GM10248 (cell line): ENCODE data around the gene SUFU.
"Not testable (repeated sequence)": the region's sequence is repeated elsewhere in the genome, so short reads cannot be mapped to it uniquely, and the experiment has no call there.

ENCODE experiments used
- CTCF ChIA-PET: fragments of 300-600 bp; sonication (Branson Sonifier 250); formaldehyde crosslinking; extraction: SDS; loops from one replicate; lab custom pipeline; 2021; ENCODE audit warnings: antibody characterized with exemption; lab: Yijun Ruan, JAX
- POLR2A ChIA-PET: fragments of 350-650 bp; sonication (Branson Sonifier 250); formaldehyde crosslinking; extraction: SDS; loops from one replicate; lab custom pipeline; 2020; ENCODE audit warnings: antibody characterized with exemption; lab: Yijun Ruan, JAX
- DNase-seq: peaks from one replicate; pipeline ENCODE4 v3.0.0; 2012; ENCODE audit errors: extremely low spot score
- CTCF ChIP-seq: IDR thresholded peaks from 2 replicates; pipeline ENCODE4 v1.5.1; 2012; ENCODE audit warnings: mild to moderate bottlenecking, low read depth; ENCODE audit errors: extremely low read depth, missing control alignments, control extremely low read depth

Gene SUFU

GRCh38 chr10:102492983-102493382, 10.8 kb upstream of the SUFU start:
- POLR2A ChIA-PET, result no interaction called here
- no peak for TF ChIP-seq CTCF

GRCh38 chr10:102493771-102494170, 10.0 kb upstream of the SUFU start:
- no peak for DNase-seq
- no peak for TF ChIP-seq CTCF
- POLR2A ChIA-PET, result no interaction called here
- CTCF ChIA-PET, result interaction anchor here (0.9 to 2.7 kb wide), 2 partner anchors 15 to 262 kb away, joined by 3 to 11 read pairs; no protein-coding TSS in a partner anchor

More at GRCh38 chr10:102492983-102493382, 10.8 kb upstream of the SUFU start:
- CTCF ChIA-PET, result interaction anchor here (2.7 kb wide), 1 partner anchor 14 kb away, joined by 11 read pairs; no protein-coding TSS in a partner anchor
- DNase-seq, result no peak

GRCh38 chr10:102497545-102497944, 6.2 kb upstream of the SUFU start:
- ChIA-PET POLR2A (interaction anchor here (0.7 kb wide), 1 partner anchor 10 kb away, joined by 3 read pairs; no protein-coding TSS in a partner anchor), CTCF (interaction anchor here (0.9 to 16.4 kb wide), 3 partner anchors 15 to 84 kb away, joined by 3 to 174 read pairs (median 9); no protein-coding TSS in a partner anchor)
- TF ChIP-seq CTCF, result no peak
- no peak for DNase-seq

GRCh38 chr10:102499356-102499755, 4.4 kb upstream of the SUFU start:
- ChIA-PET CTCF (interaction anchor here (1.1 to 16.4 kb wide), 3 partner anchors 16 to 270 kb away, joined by 3 to 174 read pairs (median 9); no protein-coding TSS in a partner anchor), POLR2A (no interaction called here)
- no peak for TF ChIP-seq CTCF
- no peak for DNase-seq

GRCh38 chr10:102500686-102501085, 3.1 kb upstream of the SUFU start:
- CTCF ChIA-PET, result interaction anchor here (1.9 to 16.4 kb wide), 3 partner anchors 18 to 81 kb away, joined by 10 to 174 read pairs (median 15); no protein-coding TSS in a partner anchor
- DNase-seq, POLR2A ChIA-PET: not testable (repeated sequence)

- POLR2A ChIA-PET, result no interaction called here
- DNase-seq, result no peak
- CTCF ChIA-PET, result interaction anchor here (1.8 to 16.4 kb wide), 4 partner anchors 18 to 80 kb away, joined by 5 to 174 read pairs (median 12); no protein-coding TSS in a partner anchor
- no peak for TF ChIP-seq CTCF
Measured at GRCh38 chr10:102501201-102502028, 2.4 kb upstream of the SUFU start.

- ChIA-PET CTCF (interaction anchor here (1.0 to 16.4 kb wide), 16 partner anchors 10 to 109 kb away, joined by 3 to 174 read pairs (median 5); no protein-coding TSS in a partner anchor), POLR2A (no interaction called here)
- DNase-seq, result peak; percentile 99
- no peak for TF ChIP-seq CTCF
Measured at GRCh38 chr10:102502029-102502336, 1.8 kb upstream of the SUFU start.
